Nephron progenitor cell (in vitro differentiated cells): ENCODE data around the gene ZNF804A.

Experiments used
- DNase-seq: peaks from one replicate; pipeline ENCODE4 v3.0.0; 2021
- H3K27ac Mint-ChIP-seq: 2 replicates; pipeline ENCODE4 v1.8.0; 2021; ENCODE audit warnings: mild to moderate bottlenecking, moderate library complexity, mixed read lengths
- H3K27me3 Mint-ChIP-seq: 2 replicates; pipeline ENCODE4 v1.8.0; 2021; ENCODE audit warnings: mild to moderate bottlenecking, low read depth, mixed read lengths; ENCODE audit not compliant: poor library complexity
- H3K36me3 Mint-ChIP-seq: 2 replicates; pipeline ENCODE4 v1.8.0; 2021; ENCODE audit warnings: low read depth, mixed read lengths
- H3K4me1 Mint-ChIP-seq: 2 replicates; pipeline ENCODE4 v1.8.0; 2021; ENCODE audit warnings: mixed read lengths
- H3K4me3 Mint-ChIP-seq: 2 replicates; pipeline ENCODE4 v1.8.0; 2021; ENCODE audit warnings: mild to moderate bottlenecking, moderate library complexity, mixed read lengths
- H3K9me3 Mint-ChIP-seq: 2 replicates; pipeline ENCODE4 v1.8.0; 2021; ENCODE audit warnings: mild to moderate bottlenecking, moderate library complexity, mixed read lengths
- TF ChIP-seq, protein P1 (sequence below): fragments of 200-600 bp; sonication (generic); IDR thresholded peaks from 2 replicates; pipeline ENCODE4 v1.5.0; 2021; ENCODE audit warnings: antibody characterized with exemption

The ZNF804A gene

DNA sequence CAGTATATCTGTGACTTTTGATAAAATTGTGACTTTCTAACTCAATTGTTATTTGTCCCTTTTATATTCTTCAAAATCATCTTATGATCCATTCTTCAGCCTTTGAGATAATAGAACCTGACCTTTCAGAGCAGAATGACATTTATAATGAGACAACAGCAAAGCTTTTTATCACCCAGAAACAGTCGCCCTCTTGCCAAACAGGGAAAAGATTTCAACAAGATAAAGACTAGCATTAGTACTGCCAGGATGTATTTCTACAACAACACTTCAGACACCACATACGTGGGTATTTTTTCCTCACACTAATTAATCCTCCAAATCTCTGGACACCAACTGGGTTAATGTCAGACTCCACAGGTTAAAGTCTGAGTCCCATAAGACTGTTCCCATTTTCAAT, 249.0 kb downstream of the ZNF804A start:
- no peaks in the 10 kb centered on the region for H3K36me3 Mint-ChIP-seq
- H3K27me3 Mint-ChIP-seq, result no peaks in the 10 kb centered on the region
- H3K4me3 Mint-ChIP-seq, result no peak overlapping the region
- TF ChIP-seq, protein P1, sequence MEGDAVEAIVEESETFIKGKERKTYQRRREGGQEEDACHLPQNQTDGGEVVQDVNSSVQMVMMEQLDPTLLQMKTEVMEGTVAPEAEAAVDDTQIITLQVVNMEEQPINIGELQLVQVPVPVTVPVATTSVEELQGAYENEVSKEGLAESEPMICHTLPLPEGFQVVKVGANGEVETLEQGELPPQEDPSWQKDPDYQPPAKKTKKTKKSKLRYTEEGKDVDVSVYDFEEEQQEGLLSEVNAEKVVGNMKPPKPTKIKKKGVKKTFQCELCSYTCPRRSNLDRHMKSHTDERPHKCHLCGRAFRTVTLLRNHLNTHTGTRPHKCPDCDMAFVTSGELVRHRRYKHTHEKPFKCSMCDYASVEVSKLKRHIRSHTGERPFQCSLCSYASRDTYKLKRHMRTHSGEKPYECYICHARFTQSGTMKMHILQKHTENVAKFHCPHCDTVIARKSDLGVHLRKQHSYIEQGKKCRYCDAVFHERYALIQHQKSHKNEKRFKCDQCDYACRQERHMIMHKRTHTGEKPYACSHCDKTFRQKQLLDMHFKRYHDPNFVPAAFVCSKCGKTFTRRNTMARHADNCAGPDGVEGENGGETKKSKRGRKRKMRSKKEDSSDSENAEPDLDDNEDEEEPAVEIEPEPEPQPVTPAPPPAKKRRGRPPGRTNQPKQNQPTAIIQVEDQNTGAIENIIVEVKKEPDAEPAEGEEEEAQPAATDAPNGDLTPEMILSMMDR, result no peak
- no peaks in the 10 kb centered on the region for H3K4me1 Mint-ChIP-seq
- DNase-seq, result no peak
- H3K27ac Mint-ChIP-seq, result no peak overlapping the region
- H3K9me3 Mint-ChIP-seq, result no peaks in the 10 kb centered on the region

DNA sequence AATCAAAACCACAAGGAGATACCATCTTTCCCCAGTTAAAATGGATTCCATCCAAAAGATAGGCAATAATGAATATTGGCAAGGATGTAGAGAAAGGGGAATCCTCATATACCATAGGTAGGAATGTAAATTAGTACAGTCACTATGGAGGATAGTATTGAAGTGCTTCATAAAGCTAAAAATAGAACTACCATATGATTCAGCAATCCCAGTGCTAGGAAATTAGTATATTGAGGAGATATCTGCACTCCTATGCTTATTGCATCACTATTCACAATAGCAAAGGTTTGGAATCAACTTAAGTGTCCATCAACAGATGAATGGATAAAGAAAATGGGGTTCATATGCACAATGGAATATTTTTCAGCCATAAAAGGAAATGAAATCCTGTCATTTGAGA, 251.2 kb downstream of the ZNF804A start:
- Mint-ChIP-seq H3K4me3 (no peak overlapping the region), H3K27ac (no peak overlapping the region), H3K27me3 (no peaks in the 10 kb centered on the region), H3K4me1 (no peaks in the 10 kb centered on the region), H3K9me3 (no peaks in the 10 kb centered on the region), H3K36me3 (no peaks in the 10 kb centered on the region)
- TF ChIP-seq, protein P1, result no peak
- no peak for DNase-seq

DNA sequence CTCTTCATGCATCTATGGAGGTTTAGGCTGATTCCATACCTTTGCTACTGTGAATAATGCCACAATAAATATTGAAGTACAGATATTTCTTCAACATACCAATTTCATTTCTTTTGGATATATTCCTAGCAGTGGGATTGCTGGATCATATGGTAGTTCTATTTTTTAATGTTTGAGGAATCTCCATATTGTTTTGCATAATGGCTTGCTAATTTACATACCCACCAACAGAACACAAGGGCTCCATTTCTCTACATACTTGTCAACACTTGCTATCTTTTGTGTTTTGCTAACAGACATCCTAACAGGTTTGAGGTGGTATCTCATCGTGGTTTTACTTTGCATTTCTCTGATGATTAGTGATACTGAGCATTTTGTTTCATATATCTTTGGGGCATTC, 253.2 kb downstream of the ZNF804A start:
- no peak overlapping the region for H3K4me3 Mint-ChIP-seq
- no peaks in the 10 kb centered on the region for H3K9me3 Mint-ChIP-seq
- H3K27me3 Mint-ChIP-seq, result no peaks in the 10 kb centered on the region
- DNase-seq, result no peak
- no peak overlapping the region for H3K27ac Mint-ChIP-seq
- H3K4me1 Mint-ChIP-seq, result no peaks in the 10 kb centered on the region
- TF ChIP-seq, protein P1, result no peak
- no peaks in the 10 kb centered on the region for H3K36me3 Mint-ChIP-seq

DNA sequence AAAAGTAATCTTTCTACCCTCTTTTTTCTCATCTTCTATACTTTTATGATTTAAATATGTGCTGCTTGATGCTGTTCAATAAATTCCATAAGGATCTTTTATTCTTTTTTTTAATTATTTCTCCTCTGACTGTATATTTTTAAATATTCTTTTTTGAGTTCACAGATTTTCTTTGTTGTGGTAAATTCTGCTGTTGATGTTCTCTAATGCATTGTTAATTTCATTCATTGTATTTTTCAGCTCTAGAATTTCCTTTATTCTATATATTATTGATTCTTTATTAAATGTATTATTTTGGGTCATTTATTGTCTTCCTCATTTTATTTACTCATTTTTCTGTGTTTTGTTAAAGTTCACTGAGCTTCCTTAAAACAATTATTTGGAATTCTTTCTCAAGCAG, 260.9 kb downstream of the ZNF804A start:
- H3K36me3 Mint-ChIP-seq, result peaks cover 11% of the 10 kb centered on the region
- DNase-seq, result no peak
- peaks cover 12% of the 10 kb centered on the region for H3K9me3 Mint-ChIP-seq
- H3K4me3 Mint-ChIP-seq, result no peak overlapping the region
- TF ChIP-seq, protein P1, result no peak
- H3K27ac Mint-ChIP-seq, result no peak overlapping the region
- no peaks in the 10 kb centered on the region for H3K4me1 Mint-ChIP-seq
- no peaks in the 10 kb centered on the region for H3K27me3 Mint-ChIP-seq

DNA sequence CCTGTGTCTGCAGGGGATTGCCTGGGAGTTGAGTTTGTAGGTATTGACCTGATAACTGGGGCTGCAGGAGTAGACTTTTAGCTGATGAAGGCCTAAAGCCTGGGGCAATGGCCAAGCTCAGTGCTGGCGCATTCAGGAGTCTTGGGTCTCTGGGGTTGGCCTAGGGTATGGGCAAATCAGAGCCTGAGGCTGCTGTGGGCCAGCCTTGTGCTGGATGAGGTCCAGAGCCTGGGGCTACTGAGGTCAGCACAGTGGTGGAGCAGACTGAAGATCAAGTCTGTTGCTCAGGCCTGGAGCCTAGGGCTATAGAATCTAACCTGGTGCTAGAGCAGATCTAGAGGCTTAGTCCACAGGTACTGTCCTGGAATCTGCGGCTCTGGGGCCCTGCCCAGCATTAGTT, 262.4 kb downstream of the ZNF804A start:
- no peak for DNase-seq
- H3K9me3 Mint-ChIP-seq, result peaks cover 12% of the 10 kb centered on the region
- no peak overlapping the region for H3K27ac Mint-ChIP-seq
- H3K4me3 Mint-ChIP-seq, result no peak overlapping the region
- H3K27me3 Mint-ChIP-seq, result no peaks in the 10 kb centered on the region
- H3K36me3 Mint-ChIP-seq, result peaks cover 11% of the 10 kb centered on the region
- no peaks in the 10 kb centered on the region for H3K4me1 Mint-ChIP-seq
- TF ChIP-seq, protein P1, result no peak

DNA sequence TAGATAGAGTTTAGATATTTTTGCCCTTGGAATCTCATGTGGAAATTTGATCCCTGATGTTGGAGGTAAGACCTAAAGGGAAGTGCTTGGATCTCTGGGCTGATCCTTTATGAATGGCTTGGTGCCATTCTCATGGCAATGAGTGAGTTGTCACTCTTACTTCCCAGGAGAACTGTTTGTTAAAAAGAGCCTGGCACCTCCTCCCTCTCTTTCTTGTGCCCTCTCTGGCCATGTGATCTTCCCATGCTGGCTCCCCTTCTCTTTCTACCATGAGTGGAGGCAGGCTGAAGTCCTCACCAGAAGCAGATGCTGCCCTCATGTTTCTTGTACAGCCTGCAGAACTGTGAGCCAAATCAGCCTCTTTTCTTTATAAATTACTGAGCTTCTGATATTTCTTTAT, 276.9 kb downstream of the ZNF804A start:
- H3K36me3 Mint-ChIP-seq, result no peaks in the 10 kb centered on the region
- peaks cover 5% of the 10 kb centered on the region for H3K4me1 Mint-ChIP-seq
- TF ChIP-seq, protein P1, result no peak
- DNase-seq, result no peak
- H3K27ac Mint-ChIP-seq, result no peak overlapping the region
- H3K4me3 Mint-ChIP-seq, result no peak overlapping the region
- H3K27me3 Mint-ChIP-seq, result no peaks in the 10 kb centered on the region
- no peaks in the 10 kb centered on the region for H3K9me3 Mint-ChIP-seq
